Kidney epithelial cell (primary cell): Measurements from ENCODE around the gene CUL7. TPM values are rescaled to one million over a fixed set of nuclear protein-coding genes. Genes with fewer than 3 reads are reported as not detected.
A peak's percentile ranks its signal among the peaks of the same experiment; 100 is the strongest.

Experiments
- DNase-seq: peaks from one replicate; pipeline ENCODE4 v3.0.0-alpha.2; 2010; ENCODE audit warnings: low read depth
- H3K27me3 ChIP-seq: 2 replicates; pipeline ENCODE4 v1.6.0; 2011; ENCODE audit warnings: low read length; ENCODE audit not compliant: control insufficient read depth, insufficient read depth
- H3K36me3 ChIP-seq: 2 replicates; pipeline ENCODE4 v1.5.1; 2011; ENCODE audit warnings: low read length; ENCODE audit not compliant: control insufficient read depth, insufficient read depth
- H3K4me3 ChIP-seq: 2 replicates; pipeline ENCODE4 v1.5.1; 2011; ENCODE audit warnings: low read depth, mild to moderate bottlenecking, control low read depth, low read length
- total RNA-seq: library from RNA; depleted of rRNA; stranded (reverse); fragments of >200 nt; gene quantifications from 2 replicates; pipeline ENCODE4 v1.2.3, GENCODE V29; 2015
- TF ChIP-seq, protein P1 (sequence below): IDR thresholded peaks from 2 replicates; pipeline ENCODE4 v1.5.1; 2011; ENCODE audit warnings: mild to moderate bottlenecking, moderate library complexity, low read length, control low read depth, inconsistent platforms; ENCODE audit not compliant: insufficient read depth, poor library complexity, severe bottlenecking

Gene CUL7
- total RNA-seq, 1 donor from 2014 or later, result 28.1 TPM

GRCh38 chr6:43054206-43054943, 724 bp upstream of the CUL7 start:
- TF ChIP-seq, protein P1, sequence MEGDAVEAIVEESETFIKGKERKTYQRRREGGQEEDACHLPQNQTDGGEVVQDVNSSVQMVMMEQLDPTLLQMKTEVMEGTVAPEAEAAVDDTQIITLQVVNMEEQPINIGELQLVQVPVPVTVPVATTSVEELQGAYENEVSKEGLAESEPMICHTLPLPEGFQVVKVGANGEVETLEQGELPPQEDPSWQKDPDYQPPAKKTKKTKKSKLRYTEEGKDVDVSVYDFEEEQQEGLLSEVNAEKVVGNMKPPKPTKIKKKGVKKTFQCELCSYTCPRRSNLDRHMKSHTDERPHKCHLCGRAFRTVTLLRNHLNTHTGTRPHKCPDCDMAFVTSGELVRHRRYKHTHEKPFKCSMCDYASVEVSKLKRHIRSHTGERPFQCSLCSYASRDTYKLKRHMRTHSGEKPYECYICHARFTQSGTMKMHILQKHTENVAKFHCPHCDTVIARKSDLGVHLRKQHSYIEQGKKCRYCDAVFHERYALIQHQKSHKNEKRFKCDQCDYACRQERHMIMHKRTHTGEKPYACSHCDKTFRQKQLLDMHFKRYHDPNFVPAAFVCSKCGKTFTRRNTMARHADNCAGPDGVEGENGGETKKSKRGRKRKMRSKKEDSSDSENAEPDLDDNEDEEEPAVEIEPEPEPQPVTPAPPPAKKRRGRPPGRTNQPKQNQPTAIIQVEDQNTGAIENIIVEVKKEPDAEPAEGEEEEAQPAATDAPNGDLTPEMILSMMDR, result no peak
- peaks cover 2% of the 10 kb centered on the region for H3K36me3 ChIP-seq
- DNase-seq, result no peak
- peak overlapping the region; percentile 62 for H3K4me3 ChIP-seq
- no peaks in the 10 kb centered on the region for H3K27me3 ChIP-seq

DNA sequence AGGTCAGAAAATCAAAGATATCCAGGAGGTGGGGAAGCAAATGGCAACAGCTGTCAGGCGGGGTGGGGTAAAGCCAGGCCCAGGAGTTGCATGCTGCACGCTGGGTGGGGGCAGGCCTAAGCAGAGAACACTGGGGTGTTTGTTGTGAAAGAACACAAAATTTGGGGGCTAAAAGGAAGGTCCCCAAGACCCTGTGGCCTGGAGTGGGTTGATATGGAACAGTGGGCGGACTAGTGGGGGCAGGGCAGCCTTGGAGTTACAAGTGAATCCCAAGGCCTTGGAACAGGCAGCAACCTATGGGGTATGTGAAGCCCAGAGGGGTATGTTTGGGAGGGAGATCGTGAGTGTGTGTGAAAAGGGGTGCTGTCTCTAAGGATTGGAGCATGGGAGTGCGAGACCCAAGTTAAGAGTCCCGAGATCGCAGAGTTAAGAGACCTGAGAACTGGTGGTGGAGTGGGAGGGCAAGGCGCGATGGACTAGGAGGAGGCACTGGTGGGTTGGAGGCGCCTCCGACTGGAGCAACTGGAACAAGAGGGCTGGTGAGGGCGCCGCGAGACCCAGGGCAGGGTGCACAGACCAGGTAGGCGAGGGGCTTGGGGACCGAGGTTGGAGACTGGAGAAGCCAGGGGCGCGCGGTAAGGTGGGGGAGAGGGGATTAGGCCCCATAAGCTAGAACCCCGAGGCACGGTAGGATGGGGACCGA, 658 bp downstream of the CUL7 start:
- no peaks in the 10 kb centered on the region for H3K27me3 ChIP-seq
- peaks cover 4% of the 10 kb centered on the region for H3K36me3 ChIP-seq
- DNase-seq, result no peak
- H3K4me3 ChIP-seq, result peak overlapping the region; percentile 62
- TF ChIP-seq, protein P1, result no peak

DNA sequence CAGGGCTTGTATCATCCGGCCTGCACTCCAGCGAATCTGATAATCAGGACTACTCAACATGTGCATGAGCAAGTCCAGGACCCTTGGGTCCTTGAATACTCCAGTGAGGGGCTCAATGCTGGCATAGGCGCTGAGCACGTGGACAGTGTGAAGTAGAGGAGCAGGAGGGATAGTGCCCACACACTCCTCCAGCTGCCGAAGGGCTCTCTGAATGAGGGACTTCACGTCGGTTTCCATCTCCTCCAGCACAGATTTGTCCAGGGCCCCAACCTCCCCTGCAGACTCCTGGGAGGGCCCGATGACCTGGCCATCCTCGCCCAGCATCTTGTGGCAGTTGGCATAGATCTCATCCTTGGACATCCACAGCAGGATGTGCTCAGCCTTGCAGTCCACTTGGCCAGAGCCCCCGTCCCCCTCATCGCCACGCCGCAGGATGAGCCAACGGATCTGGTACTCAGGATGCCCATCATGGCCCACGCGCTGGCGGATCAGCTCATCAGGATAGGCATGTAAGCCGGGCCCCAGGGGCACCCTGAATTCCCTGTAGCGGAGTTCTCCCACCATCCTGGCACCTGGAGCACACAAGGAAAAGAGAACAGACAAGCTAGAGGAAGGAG, 1.3 kb downstream of the CUL7 start:
- Histone ChIP-seq H3K27me3 (no peaks in the 10 kb centered on the region), H3K36me3 (peaks cover 4% of the 10 kb centered on the region), H3K4me3 (peak overlapping the region; percentile 62)
- no peak for DNase-seq
- TF ChIP-seq, protein P1, result no peak

GRCh38 chr6:43050981-43051380, 2.7 kb downstream of the CUL7 start:
- DNase-seq, result no peak
- TF ChIP-seq, protein P1, result no peak
- peaks cover 4% of the 10 kb centered on the region for H3K36me3 ChIP-seq
- H3K4me3 ChIP-seq, result no peak overlapping the region
- H3K27me3 ChIP-seq, result no peaks in the 10 kb centered on the region

DNA sequence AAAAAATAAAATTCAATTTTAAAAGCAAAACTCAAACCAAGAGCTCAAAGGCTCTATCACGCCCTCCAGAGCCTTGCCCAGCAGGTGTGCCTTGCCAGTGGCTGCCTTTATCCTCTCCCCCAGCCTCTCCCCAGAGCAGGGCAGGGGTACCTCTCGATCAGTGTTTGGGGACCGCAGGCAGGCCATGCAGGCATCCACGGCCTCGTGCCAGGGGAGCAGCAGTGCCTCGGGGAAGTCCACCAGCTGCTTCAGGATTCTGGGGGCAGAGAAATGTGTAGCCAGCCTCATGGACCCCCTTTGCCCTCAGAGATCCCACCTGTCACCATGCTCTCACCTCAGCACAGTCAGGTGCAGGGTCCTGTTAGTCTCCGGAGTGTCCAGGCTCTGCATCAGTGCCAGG, 5.7 kb downstream of the CUL7 start:
- no peak for DNase-seq
- Histone ChIP-seq H3K27me3 (no peaks in the 10 kb centered on the region), H3K36me3 (peaks cover 4% of the 10 kb centered on the region), H3K4me3 (no peak overlapping the region)
- TF ChIP-seq, protein P1, result no peak
